ENCODE data around the gene PAQR7. TPM values are rescaled to one million over a fixed set of nuclear protein-coding genes. Genes with fewer than 3 reads are reported as not detected.
A peak's percentile ranks its signal among the peaks of the same experiment; 100 is the strongest.

The PAQR7 gene
- polyA plus RNA-seq, 1 donor from 2014 or later: 4.1 TPM

DNA sequence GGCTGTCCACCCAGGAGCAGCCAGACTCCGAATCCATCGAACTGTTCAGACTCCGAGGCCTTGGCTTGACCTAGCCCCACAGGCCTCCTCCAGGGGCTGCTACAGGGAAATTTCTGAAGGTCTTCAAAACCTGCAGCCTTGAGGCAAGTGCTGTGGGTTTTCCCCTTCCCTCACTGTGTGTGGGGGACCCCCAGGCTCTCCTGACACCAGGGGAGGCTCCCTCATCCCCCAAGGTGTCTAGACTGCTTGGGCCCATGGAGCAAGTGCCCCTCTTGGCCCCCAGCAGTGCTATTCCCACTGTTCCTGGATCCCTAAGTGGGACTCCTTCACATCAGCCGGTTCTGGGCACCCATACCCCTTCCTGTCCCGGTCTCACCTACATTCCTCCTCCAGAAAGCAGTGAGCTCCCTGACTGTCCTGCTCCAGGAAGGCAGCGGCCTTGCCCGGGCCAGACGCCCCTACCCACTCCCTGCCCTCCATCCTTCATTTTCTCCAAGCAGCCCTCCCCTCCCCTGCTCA is 814 bp downstream of the PAQR7 start:
- no peak overlapping the region for H3K27ac ChIP-seq (ENCODE audit: low read length)
- H3K36me3 ChIP-seq (ENCODE audit: insufficient read depth, low read length): no peaks in the 10 kb centered on the region
- no peaks in the 10 kb centered on the region for H3K79me2 ChIP-seq (replicated peaks; ENCODE audit: insufficient read depth, low read length)
- H3K4me3 ChIP-seq (ENCODE audit: low read length): peak overlapping the region; percentile 64
- peak overlapping the region; percentile 61 for H3K9ac ChIP-seq (ENCODE audit: low read length)
- no peaks in the 10 kb centered on the region for H4K20me1 ChIP-seq (ENCODE audit: insufficient read depth)
- H3K9me3 ChIP-seq (ENCODE audit: low read length): no peaks in the 10 kb centered on the region
- H3K27me3 ChIP-seq (ENCODE audit: insufficient read depth, low read depth, low read length): peaks cover 21% of the 10 kb centered on the region
- TF ChIP-seq, protein P1, sequence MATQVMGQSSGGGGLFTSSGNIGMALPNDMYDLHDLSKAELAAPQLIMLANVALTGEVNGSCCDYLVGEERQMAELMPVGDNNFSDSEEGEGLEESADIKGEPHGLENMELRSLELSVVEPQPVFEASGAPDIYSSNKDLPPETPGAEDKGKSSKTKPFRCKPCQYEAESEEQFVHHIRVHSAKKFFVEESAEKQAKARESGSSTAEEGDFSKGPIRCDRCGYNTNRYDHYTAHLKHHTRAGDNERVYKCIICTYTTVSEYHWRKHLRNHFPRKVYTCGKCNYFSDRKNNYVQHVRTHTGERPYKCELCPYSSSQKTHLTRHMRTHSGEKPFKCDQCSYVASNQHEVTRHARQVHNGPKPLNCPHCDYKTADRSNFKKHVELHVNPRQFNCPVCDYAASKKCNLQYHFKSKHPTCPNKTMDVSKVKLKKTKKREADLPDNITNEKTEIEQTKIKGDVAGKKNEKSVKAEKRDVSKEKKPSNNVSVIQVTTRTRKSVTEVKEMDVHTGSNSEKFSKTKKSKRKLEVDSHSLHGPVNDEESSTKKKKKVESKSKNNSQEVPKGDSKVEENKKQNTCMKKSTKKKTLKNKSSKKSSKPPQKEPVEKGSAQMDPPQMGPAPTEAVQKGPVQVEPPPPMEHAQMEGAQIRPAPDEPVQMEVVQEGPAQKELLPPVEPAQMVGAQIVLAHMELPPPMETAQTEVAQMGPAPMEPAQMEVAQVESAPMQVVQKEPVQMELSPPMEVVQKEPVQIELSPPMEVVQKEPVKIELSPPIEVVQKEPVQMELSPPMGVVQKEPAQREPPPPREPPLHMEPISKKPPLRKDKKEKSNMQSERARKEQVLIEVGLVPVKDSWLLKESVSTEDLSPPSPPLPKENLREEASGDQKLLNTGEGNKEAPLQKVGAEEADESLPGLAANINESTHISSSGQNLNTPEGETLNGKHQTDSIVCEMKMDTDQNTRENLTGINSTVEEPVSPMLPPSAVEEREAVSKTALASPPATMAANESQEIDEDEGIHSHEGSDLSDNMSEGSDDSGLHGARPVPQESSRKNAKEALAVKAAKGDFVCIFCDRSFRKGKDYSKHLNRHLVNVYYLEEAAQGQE (IDR thresholded peaks at IDR 0.05; ENCODE audit: borderline replicate concordance): no peak
- TF ChIP-seq, protein P2, sequence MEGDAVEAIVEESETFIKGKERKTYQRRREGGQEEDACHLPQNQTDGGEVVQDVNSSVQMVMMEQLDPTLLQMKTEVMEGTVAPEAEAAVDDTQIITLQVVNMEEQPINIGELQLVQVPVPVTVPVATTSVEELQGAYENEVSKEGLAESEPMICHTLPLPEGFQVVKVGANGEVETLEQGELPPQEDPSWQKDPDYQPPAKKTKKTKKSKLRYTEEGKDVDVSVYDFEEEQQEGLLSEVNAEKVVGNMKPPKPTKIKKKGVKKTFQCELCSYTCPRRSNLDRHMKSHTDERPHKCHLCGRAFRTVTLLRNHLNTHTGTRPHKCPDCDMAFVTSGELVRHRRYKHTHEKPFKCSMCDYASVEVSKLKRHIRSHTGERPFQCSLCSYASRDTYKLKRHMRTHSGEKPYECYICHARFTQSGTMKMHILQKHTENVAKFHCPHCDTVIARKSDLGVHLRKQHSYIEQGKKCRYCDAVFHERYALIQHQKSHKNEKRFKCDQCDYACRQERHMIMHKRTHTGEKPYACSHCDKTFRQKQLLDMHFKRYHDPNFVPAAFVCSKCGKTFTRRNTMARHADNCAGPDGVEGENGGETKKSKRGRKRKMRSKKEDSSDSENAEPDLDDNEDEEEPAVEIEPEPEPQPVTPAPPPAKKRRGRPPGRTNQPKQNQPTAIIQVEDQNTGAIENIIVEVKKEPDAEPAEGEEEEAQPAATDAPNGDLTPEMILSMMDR (IDR thresholded peaks at IDR 0.05; ENCODE audit: poor library complexity, severe bottlenecking): no peak
- TF ChIP-seq SMC3 (conservative IDR thresholded peaks at IDR 0.05; ENCODE audit: poor library complexity) (no peak), EZH2 (IDR thresholded peaks at IDR 0.05; ENCODE audit: borderline replicate concordance, insufficient read depth, low read length, poor library complexity, severe bottlenecking) (no peak), RAD21 (conservative IDR thresholded peaks at IDR 0.05) (no peak), MXI1 (conservative IDR thresholded peaks at IDR 0.05; ENCODE audit: poor library complexity, severe bottlenecking) (no peak), TAF1 (IDR thresholded peaks at IDR 0.05; ENCODE audit: low read depth) (no peak), EP300 (conservative IDR thresholded peaks at IDR 0.05; ENCODE audit: poor library complexity, severe bottlenecking) (no peak), POLR2AphosphoS5 (IDR thresholded peaks at IDR 0.05) (no peak)
- no peak overlapping the region for H2AFZ ChIP-seq (ENCODE audit: low read depth, low read length)
- no peaks in the 10 kb centered on the region for H3F3A ChIP-seq (ENCODE audit: insufficient read depth, low read length, poor library complexity, severe bottlenecking)
- H3K9me2 ChIP-seq (ENCODE audit: insufficient read depth, low read length): no peaks in the 10 kb centered on the region
- H3K4me2 ChIP-seq (ENCODE audit: low read length): no peak overlapping the region

DNA sequence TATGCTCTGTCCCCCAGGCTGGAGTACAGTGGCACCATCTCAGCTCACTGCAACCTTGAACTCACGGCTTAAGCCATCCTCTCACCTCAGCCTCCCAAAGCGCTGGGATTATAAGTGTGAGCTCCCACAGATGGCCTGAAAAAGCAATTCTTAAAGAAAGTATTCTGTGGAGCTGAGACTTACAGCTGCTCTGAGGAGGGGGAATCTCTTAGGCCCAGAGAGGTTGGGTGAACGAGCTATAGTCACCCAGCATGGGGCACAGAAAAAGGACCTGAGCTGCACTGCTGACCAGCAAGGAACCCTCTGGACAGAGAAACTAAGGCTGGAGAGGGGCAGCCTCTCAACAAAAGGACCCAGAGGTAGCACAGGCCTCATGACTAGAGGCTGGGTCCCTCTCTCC is 1.3 kb downstream of the PAQR7 start:
- peak overlapping the region; percentile 61 for H3K9ac ChIP-seq (ENCODE audit: low read length)
- H2AFZ ChIP-seq (ENCODE audit: low read depth, low read length): no peak overlapping the region
- no peaks in the 10 kb centered on the region for H3K9me2 ChIP-seq (ENCODE audit: insufficient read depth, low read length)
- no peaks in the 10 kb centered on the region for H4K20me1 ChIP-seq (ENCODE audit: insufficient read depth)
- peaks cover 21% of the 10 kb centered on the region for H3K27me3 ChIP-seq (ENCODE audit: insufficient read depth, low read depth, low read length)
- no peaks in the 10 kb centered on the region for H3K9me3 ChIP-seq (ENCODE audit: low read length)
- H3F3A ChIP-seq (ENCODE audit: insufficient read depth, low read length, poor library complexity, severe bottlenecking): no peaks in the 10 kb centered on the region
- H3K36me3 ChIP-seq (ENCODE audit: insufficient read depth, low read length): no peaks in the 10 kb centered on the region
- no peak overlapping the region for H3K4me2 ChIP-seq (ENCODE audit: low read length)
- TF ChIP-seq EP300 (conservative IDR thresholded peaks at IDR 0.05; ENCODE audit: poor library complexity, severe bottlenecking): no peak
- TF ChIP-seq POLR2AphosphoS5 (IDR thresholded peaks at IDR 0.05): no peak
- no peak for TF ChIP-seq SMC3 (conservative IDR thresholded peaks at IDR 0.05; ENCODE audit: poor library complexity)
- H3K4me3 ChIP-seq (ENCODE audit: low read length): peak overlapping the region; percentile 64
- H3K79me2 ChIP-seq (replicated peaks; ENCODE audit: insufficient read depth, low read length): no peaks in the 10 kb centered on the region
- no peak overlapping the region for H3K27ac ChIP-seq (ENCODE audit: low read length)
